AG10803 (cell line): ENCODE data around the gene KIF5C.

ENCODE experiments used
- DNase-seq: peaks from one replicate; pipeline ENCODE4 v3.0.0; 2010; ENCODE audit warnings: low read depth
- H3K4me3 ChIP-seq: 2 replicates; pipeline ENCODE4 v1.5.1; 2011; ENCODE audit warnings: mild to moderate bottlenecking, low read length, control low read depth
- TF ChIP-seq, protein P1 (sequence below): conservative IDR thresholded peaks from 2 replicates; pipeline ENCODE4 v1.5.1; 2011; ENCODE audit warnings: mild to moderate bottlenecking, low read length, control low read depth, inconsistent platforms

KIF5C gene

GRCh38 chr2:148885988-148886387 is 11.0 kb downstream of the KIF5C start:
- no peak overlapping the region for H3K4me3 ChIP-seq
- TF ChIP-seq, protein P1, sequence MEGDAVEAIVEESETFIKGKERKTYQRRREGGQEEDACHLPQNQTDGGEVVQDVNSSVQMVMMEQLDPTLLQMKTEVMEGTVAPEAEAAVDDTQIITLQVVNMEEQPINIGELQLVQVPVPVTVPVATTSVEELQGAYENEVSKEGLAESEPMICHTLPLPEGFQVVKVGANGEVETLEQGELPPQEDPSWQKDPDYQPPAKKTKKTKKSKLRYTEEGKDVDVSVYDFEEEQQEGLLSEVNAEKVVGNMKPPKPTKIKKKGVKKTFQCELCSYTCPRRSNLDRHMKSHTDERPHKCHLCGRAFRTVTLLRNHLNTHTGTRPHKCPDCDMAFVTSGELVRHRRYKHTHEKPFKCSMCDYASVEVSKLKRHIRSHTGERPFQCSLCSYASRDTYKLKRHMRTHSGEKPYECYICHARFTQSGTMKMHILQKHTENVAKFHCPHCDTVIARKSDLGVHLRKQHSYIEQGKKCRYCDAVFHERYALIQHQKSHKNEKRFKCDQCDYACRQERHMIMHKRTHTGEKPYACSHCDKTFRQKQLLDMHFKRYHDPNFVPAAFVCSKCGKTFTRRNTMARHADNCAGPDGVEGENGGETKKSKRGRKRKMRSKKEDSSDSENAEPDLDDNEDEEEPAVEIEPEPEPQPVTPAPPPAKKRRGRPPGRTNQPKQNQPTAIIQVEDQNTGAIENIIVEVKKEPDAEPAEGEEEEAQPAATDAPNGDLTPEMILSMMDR, result no peak

DNA sequence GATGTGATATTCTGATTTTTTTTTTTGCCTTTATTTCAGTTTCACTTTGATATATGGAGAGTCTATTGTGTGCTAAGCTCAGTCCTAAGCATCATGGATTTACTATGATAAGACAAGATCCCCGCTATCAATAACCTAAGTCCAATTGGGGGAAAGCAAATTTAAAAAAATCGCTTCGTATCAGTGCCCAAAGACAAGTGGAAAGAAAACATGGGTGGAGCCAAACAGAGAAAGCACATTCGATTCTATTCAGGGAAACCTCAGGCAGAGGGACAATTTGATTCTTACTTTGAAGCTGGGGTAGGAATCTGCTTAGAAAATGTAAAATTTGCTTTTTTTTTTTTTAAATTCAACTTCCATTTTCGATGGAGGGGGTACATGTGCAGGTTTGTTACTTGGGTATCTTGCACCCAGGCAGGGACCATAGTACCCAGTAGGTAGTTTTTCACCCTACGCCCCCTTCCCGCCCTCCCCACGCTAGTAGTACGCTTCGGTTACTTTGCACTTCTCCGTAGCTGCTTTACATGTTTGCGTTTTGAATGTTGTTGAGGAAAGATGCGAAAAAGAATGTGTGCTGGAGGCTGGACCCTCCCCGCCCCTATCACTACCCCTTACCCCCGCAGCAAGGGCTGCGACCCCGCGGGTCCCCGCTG is 12.4 kb downstream of the KIF5C start:
- TF ChIP-seq, protein P1, result no peak
- peak overlapping the region; percentile 40 for H3K4me3 ChIP-seq
- DNase-seq, result no peak

More at GRCh38 chr2:148885988-148886387, 11.0 kb downstream of the KIF5C start:
- no peak for DNase-seq

DNA sequence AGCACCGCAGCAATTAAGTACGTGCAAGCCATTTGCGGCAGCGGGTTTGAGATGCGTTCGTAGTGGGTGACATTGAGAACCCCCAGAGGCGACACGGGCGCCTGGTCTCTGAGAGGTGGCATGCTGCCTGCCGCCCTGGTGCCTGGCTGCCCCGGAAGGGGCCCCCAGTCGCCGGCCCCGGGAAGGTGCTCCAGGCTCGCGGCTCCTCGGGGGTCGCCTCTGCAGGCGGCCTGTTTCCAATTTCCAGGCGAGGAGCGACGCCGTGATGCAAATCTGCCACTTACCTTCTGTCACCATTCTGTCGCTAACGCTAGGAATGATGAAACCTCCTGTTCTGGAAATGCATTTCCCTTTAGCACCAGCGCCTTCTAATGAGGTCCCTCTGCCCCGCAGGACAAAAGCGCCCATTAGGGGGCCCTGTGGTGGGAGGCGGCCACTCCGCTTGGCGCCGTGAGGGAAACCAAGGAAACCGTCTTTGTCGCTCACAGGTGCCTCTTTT is 13.0 kb downstream of the KIF5C start:
- TF ChIP-seq, protein P1, result no peak
- peak overlapping the region; percentile 40 for H3K4me3 ChIP-seq
- DNase-seq, result no peak

DNA sequence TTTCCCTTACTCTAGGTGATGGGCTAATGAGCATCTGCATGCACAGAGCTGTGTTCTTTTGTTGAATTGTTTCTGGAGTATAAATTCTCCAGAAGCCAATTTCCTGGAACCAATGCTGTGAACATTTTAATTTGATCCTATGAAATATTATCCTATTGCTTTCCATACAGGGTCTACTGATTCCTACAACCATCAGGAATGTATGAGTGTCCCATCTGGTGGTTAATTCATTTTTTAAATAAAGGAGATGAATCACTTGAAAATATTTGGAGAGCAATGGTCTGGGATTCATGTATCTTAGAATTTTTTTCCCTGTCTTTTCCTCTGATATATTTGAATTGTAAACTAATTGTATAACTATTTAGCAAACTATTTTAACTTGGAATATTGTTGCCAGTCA is 14.0 kb downstream of the KIF5C start:
- no peak for DNase-seq
- TF ChIP-seq, protein P1, result no peak
- H3K4me3 ChIP-seq, result no peak overlapping the region

DNA sequence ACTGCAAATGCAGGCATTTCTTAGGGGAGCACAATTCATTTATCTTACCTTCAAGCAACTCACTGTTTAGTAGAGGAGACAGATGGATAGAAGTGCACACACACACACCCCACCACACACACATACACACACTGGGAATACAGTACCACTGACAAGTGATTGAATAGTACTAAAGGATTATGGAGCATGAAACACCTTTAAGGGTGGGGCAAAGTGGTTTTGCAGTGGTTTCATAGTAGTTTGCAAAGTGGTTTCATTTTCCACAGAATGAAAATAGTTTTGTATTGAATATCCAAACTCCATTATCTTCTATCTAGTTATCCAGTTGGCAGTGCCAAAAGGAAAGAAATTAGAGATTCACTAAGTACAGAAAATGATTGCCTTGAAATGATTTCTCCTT is 18.9 kb downstream of the KIF5C start:
- no peak for DNase-seq
- TF ChIP-seq, protein P1, result no peak
- no peak overlapping the region for H3K4me3 ChIP-seq

DNA sequence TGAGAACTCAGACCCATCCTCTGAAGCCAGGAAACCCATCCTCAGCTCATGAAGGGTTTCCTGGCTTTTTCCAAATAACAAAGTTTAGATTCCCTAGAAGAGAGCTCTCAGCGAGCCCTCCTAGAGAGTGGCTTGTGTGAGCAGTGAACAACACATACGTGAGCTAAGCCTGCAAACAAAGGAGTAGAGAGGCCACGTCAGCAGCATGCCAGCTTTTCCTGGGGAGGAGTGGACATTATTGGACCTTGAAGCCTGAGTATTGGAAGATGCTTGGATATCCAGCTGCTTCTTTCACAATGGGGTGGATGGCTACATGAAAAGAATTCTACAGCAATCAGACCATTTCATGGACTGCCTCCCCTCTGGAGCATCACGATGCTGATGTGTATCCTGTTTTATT is 21.1 kb downstream of the KIF5C start:
- no peak overlapping the region for H3K4me3 ChIP-seq
- TF ChIP-seq, protein P1, result no peak
- no peak for DNase-seq

GRCh38 chr2:148899638-148900318 is 24.8 kb downstream of the KIF5C start:
- TF ChIP-seq, protein P1, result no peak
- no peak overlapping the region for H3K4me3 ChIP-seq
- no peak for DNase-seq
